GM12878 (cell line): ENCODE data around the gene B4GALT3.
"Not testable (repeated sequence)": the region's sequence is repeated elsewhere in the genome, so short reads cannot be mapped to it uniquely, and the experiment has no call there.

ENCODE experiments used
- BCL11A ChIP-seq: IDR thresholded peaks from 2 replicates; pipeline ENCODE4 v1.6.1; 2011; ENCODE audit warnings: low read depth, low read length
- BCLAF1 ChIP-seq: fragments of 450-650 bp; IDR thresholded peaks from 2 replicates; pipeline ENCODE4 v1.6.1; 2017; ENCODE audit warnings: antibody characterized with exemption, mild to moderate bottlenecking, moderate library complexity
- BHLHE40 ChIP-seq, 2 experiments: fragments of 450-650 bp in 1 of 2; IDR thresholded peaks; 2 replicates each; pipeline ENCODE4 v1.6.1; 2011 to 2017; ENCODE audit warnings: low read depth in 2 of 2, borderline replicate concordance in 1 of 2, improper control_type of control experiment in 1 of 2, low read length in 1 of 2, mild to moderate bottlenecking in 1 of 2
- CTCF ChIP-seq, 3 experiments: IDR thresholded peaks in 2 of 3; conservative IDR thresholded peaks in 1 of 3; 2 replicates each; pipeline ENCODE4 v1.5.1; 2011; ENCODE audit warnings: low read depth in 3 of 3, low read length in 3 of 3, mild to moderate bottlenecking in 3 of 3, control low read depth in 2 of 3, moderate library complexity in 2 of 3, inconsistent platforms in 1 of 3, mixed read lengths in 1 of 3; ENCODE audit not compliant: control insufficient read depth in 2 of 3, insufficient read depth in 1 of 3; ENCODE audit errors: extremely low read depth in 1 of 3
- EP300 ChIP-seq, 2 experiments: fragments of 150-350 bp in 1 of 2; IDR thresholded peaks; 2 replicates each; pipeline ENCODE4 v1.6.1; 2011 to 2012; ENCODE audit warnings: low read depth in 2 of 2, low read length in 2 of 2, borderline replicate concordance in 1 of 2, improper control_type of control experiment in 1 of 2, inconsistent platforms in 1 of 2; ENCODE audit not compliant: control insufficient read depth in 1 of 2
- EZH2 ChIP-seq: IDR thresholded peaks from 2 replicates; pipeline ENCODE4 v1.6.1; 2012; ENCODE audit warnings: low read depth, mild to moderate bottlenecking, control low read depth, inconsistent platforms, low read length, borderline replicate concordance; ENCODE audit not compliant: control insufficient read depth
- MEF2A ChIP-seq: IDR thresholded peaks from 2 replicates; pipeline ENCODE4 v1.6.1; 2011; ENCODE audit warnings: low read depth, mild to moderate bottlenecking, low read length, moderate library complexity; ENCODE audit not compliant: insufficient read depth
- NKRF ChIP-seq: fragments of 450-650 bp; conservative IDR thresholded peaks from 2 replicates; pipeline ENCODE4 v1.6.1; 2017; ENCODE audit warnings: mild to moderate bottlenecking, moderate library complexity
- PAX8 ChIP-seq: fragments of 450-650 bp; IDR thresholded peaks from 2 replicates; pipeline ENCODE4 v1.6.1; 2017; ENCODE audit warnings: mild to moderate bottlenecking, moderate library complexity
- RCOR1 ChIP-seq: conservative IDR thresholded peaks from 2 replicates; pipeline ENCODE4 v1.6.1; 2012; ENCODE audit warnings: low read depth, low read length, improper control_type of control experiment
- SP1 ChIP-seq: IDR thresholded peaks from one replicate; pipeline ENCODE4 v1.6.1; 2011; ENCODE audit warnings: low read depth, low read length
- TCF7 ChIP-seq: IDR thresholded peaks from 2 replicates; pipeline ENCODE4 v1.6.1; 2014; ENCODE audit warnings: antibody characterized with exemption, borderline replicate concordance
- YBX1 ChIP-seq: fragments of 450-650 bp; IDR thresholded peaks from 2 replicates; pipeline ENCODE4 v1.6.1; 2016; ENCODE audit warnings: antibody characterized with exemption
- ZBED1 ChIP-seq: IDR thresholded peaks from 2 replicates; pipeline ENCODE4 v1.6.1; 2016; ENCODE audit warnings: borderline replicate concordance

GRCh38 chr1:161224695-161225087 lies 47.4 kb upstream of the B4GALT3 start:
- TF ChIP-seq PAX8; CTCF (IDR thresholded peaks at IDR 0.05 in 2 of 3, conservative IDR thresholded peaks at IDR 0.05 in 1 of 3; ENCODE audit: control insufficient read depth in 2 of 3, extremely low read depth in 1 of 3, insufficient read depth in 1 of 3, low read depth in 3 of 3, low read length in 3 of 3); SP1; YBX1; TCF7; BCLAF1; EP300 (IDR thresholded peaks at IDR 0.05; ENCODE audit: borderline replicate concordance in 1 of 2, control insufficient read depth in 1 of 2, low read depth in 2 of 2, low read length in 2 of 2); BCL11A; ZBED1; RCOR1; EZH2; NKRF; MEF2A; BHLHE40 (IDR thresholded peaks at IDR 0.05; ENCODE audit: borderline replicate concordance in 1 of 2, low read depth in 2 of 2, low read length in 1 of 2): not testable (repeated sequence)
